Measurements from ENCODE around the gene TNFRSF4. TPM values are rescaled to one million over a fixed set of nuclear protein-coding genes. Genes with fewer than 3 reads are reported as not detected.

TNFRSF4 gene
- total and polyA plus RNA-seq, 2 donors (not counting 1 experiment from before 2014, with no cell fraction given): 0.63 to 1.8 TPM

GRCh38 chr1:1205769-1206375 is 8.1 kb downstream of the TNFRSF4 start:
- no peaks in the 10 kb centered on the region for H3K36me3 ChIP-seq (replicated peaks in 1 of 2; ENCODE audit: control extremely low read depth in 1 of 2, control insufficient read depth in 1 of 2, extremely low read depth in 1 of 2, insufficient read depth in 2 of 2, low read length in 1 of 2)
- peak overlapping the region in 4 of 5 experiments; percentile 34 to 61 (median 50) for H3K4me3 ChIP-seq (ENCODE audit: control extremely low read depth in 1 of 5, extremely low read depth in 1 of 5, insufficient read depth in 1 of 5, low read depth in 2 of 5, low read length in 4 of 5)
- Mint-ChIP-seq H3K27ac (no peak overlapping the region), H3K27me3 (peaks cover 9% of the 10 kb centered on the region), H3K4me1 (peaks cover 26% of the 10 kb centered on the region), H3K4me3 (peak overlapping the region; percentile 88), H3K9me3 (ENCODE audit: insufficient read depth) (no peaks in the 10 kb centered on the region)
- H3K9me3 ChIP-seq (ENCODE audit: control extremely low read depth in 1 of 3, control insufficient read depth in 2 of 3, insufficient read depth in 1 of 3, low read length in 2 of 3): peaks cover 0 to 19% (median 0%) of the 10 kb centered on the region in 3 donors
- H3K79me2 ChIP-seq (ENCODE audit: control insufficient read depth, insufficient read depth, low read length): no peaks in the 10 kb centered on the region
- ATAC-seq (ENCODE audit: low read depth) (no peak), DNase-seq (peak; percentile 56)
- CTCF ChIA-PET: interaction anchor here (0.7 to 4.9 kb wide), 2 partner anchors 84 to 86 kb away, joined by 3 to 39 read pairs; no protein-coding TSS in a partner anchor
- H3K4me2 ChIP-seq (replicated peaks; ENCODE audit: low read depth, low read length, poor library complexity, severe bottlenecking): peak overlapping the region; percentile 97
- H3K27ac ChIP-seq (ENCODE audit: low read length in 2 of 2): no peak overlapping the region
- POLR2A ChIA-PET: interaction anchor here (0.6 to 1.2 kb wide), 3 partner anchors 32 to 126 kb away, joined by 3 to 4 read pairs (median 4); partner anchors contain the start of gene TTLL10
- H3K9ac ChIP-seq (ENCODE audit: low read length): peak overlapping the region; percentile 64
- H4K20me1 ChIP-seq (ENCODE audit: control insufficient read depth, insufficient read depth, low read length, poor library complexity, severe bottlenecking): no peaks in the 10 kb centered on the region
- peak overlapping the region; percentile 76 for H2AFZ ChIP-seq (ENCODE audit: insufficient read depth, low read depth, low read length, poor library complexity, severe bottlenecking)
- WGBS (ENCODE audit: insufficient coverage): 11% methylated on average over 30 of the region's 31 CpGs
- peaks cover 44 to 51% of the 10 kb centered on the region in 2 donors for H3K4me1 ChIP-seq (ENCODE audit: control insufficient read depth in 2 of 2, insufficient read depth in 2 of 2, low read length in 2 of 2)
- intact Hi-C loops (cut with micrococcal nuclease): loop anchor here (5.0 to 10.0 kb wide), 2 partner anchors 49 to 171 kb away; no protein-coding TSS in a partner anchor
- H3K27me3 ChIP-seq (replicated peaks in 1 of 4; ENCODE audit: control extremely low read depth in 1 of 4, control insufficient read depth in 3 of 4, insufficient read depth in 4 of 4, low read length in 3 of 4): peaks cover 0 to 40% (median 12%) of the 10 kb centered on the region in 4 experiments
- no peak for TF ChIP-seq CTCF (IDR thresholded peaks at IDR 0.05)
- no peak for TF ChIP-seq EZH2 (IDR thresholded peaks at IDR 0.05; ENCODE audit: borderline replicate concordance, insufficient read depth, low read depth, low read length, poor library complexity, severe bottlenecking)
